GM19239 (cell line): ENCODE results near the gene ZNF236.
"Not testable (repeated sequence)": the region's sequence is repeated elsewhere in the genome, so short reads cannot be mapped to it uniquely, and the experiment has no call there.

Source experiments
- DNase-seq: peaks from one replicate; pipeline ENCODE4 v3.0.0; 2011; ENCODE audit warnings: low spot score; ENCODE audit not compliant: insufficient read length
- FAIRE-seq: peaks from 2 replicates; lab custom pipeline; 2011; peaks lifted over from hg19 to GRCh38; lab: Jason Lieb, UNC

The ZNF236 gene

GRCh38 chr18:77015169-77015568 lies 192.8 kb downstream of the ZNF236 start:
- no peak for FAIRE-seq
- no peak for DNase-seq

GRCh38 chr18:77015771-77016710 lies 193.7 kb downstream of the ZNF236 start:
- FAIRE-seq = no peak

GRCh38 chr18:77016936-77017335 lies 194.6 kb downstream of the ZNF236 start:
- DNase-seq (no peak), FAIRE-seq (no peak)

More at GRCh38 chr18:77015771-77016710, 193.7 kb downstream of the ZNF236 start:
- no peak for DNase-seq

GRCh38 chr18:77017355-77017754 lies 195.0 kb downstream of the ZNF236 start:
- FAIRE-seq (no peak), DNase-seq (no peak)

- FAIRE-seq, DNase-seq: not testable (repeated sequence)
These were observed 196.3 kb downstream of the ZNF236 start for GRCh38 chr18:77018650-77019049.

GRCh38 chr18:77019641-77020040 lies 197.3 kb downstream of the ZNF236 start:
- FAIRE-seq (no peak), DNase-seq (no peak)
